Measurements from ENCODE around the gene TCHHL1.

GRCh38 chr1:152096931-152097330 lies 8.1 kb upstream of the TCHHL1 start:
- no peak for TF ChIP-seq SP2 (CRISPR knock-in tag; IDR thresholded peaks at IDR 0.05)
- TF ChIP-seq POLR2AphosphoS5 (IDR thresholded peaks at IDR 0.05; ENCODE audit: low read depth, low read length) = no peak
- no peak for TF ChIP-seq ZBTB42 (CRISPR knock-in tag; IDR thresholded peaks at IDR 0.05)
- TF ChIP-seq SIN3A (IDR thresholded peaks at IDR 0.05; ENCODE audit: borderline replicate concordance, low read depth, low read length) = no peak
- no peak for TF ChIP-seq U2AF2 (IDR thresholded peaks at IDR 0.05; ENCODE audit: low read depth, low read length)
- TF ChIP-seq POGZ (CRISPR knock-in tag; IDR thresholded peaks at IDR 0.05) = no peak
- no peak for TF ChIP-seq SUZ12 (IDR thresholded peaks at IDR 0.05; ENCODE audit: low read depth, low read length)
- TF ChIP-seq ADNP (CRISPR knock-in tag; IDR thresholded peaks at IDR 0.05) = no peak
- TF ChIP-seq NFYB (CRISPR knock-in tag; IDR thresholded peaks at IDR 0.05) = no peak
- TF ChIP-seq MAX (IDR thresholded peaks at IDR 0.05) = no peak
- TF ChIP-seq ETV6 (CRISPR knock-in tag; conservative IDR thresholded peaks at IDR 0.05) = no peak
- TF ChIP-seq DPF2 (CRISPR knock-in tag; IDR thresholded peaks at IDR 0.05; ENCODE audit: borderline replicate concordance, low read depth) = no peak

All from HepG2 (cell line).